ENCODE results near the gene NUP210L. TPM values are rescaled to one million over a fixed set of nuclear protein-coding genes. Genes with fewer than 3 reads are reported as not detected.
A peak's percentile ranks its signal among the peaks of the same experiment; 100 is the strongest.

NUP210L gene
- total and polyA plus RNA-seq, 9 of the 15 experiments (the other 6 are each of a cell fraction or from before 2014, with no cell fraction given) = 0.01 to 0.04 TPM; not detected in 7

DNA sequence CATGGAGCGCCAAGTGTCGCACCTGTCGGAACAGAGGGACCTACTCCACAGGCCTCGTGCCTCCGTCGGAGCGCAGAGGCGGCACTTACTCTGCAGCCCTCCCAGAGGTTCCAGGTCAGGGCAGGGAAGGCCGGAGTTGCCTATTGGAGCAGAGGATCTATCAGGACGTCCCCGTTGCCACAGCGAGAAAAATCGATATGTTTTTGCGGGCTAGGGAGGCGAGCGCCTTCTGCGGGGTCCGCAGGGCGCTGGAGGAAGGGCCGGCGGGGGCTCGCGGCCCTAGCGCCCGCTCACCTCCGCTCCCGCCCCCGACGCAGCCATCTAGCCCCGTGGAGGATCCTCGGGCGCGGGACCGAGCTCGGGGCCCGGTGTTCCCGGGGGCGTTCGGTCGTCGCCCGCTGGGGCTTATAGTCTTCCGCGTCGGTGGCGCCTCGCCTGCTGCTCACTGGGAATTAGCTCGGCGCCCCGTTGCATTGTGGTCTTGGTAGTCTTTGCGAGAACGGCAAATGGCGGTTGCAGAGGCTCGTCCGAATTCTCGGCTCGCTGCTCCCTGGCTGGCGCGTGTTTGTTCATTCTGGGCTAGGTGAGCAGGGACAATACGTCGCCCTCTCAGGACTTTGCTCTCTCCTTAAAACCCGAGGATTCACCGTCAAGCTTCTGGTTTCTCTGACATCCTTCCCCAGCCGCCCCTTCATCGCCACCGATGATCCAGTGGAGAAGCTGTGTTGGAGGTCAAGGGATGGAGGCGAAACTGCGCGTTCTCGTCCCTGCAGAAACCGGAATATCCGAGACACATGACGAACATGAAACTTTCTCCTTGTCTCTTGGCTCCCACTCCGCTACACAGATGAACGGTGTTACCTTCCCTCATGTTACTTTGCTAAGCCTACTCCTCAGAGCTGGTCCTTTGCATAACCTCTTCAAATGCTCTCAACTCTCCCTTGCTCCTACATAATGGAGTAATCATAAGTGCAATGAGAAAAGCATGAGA is 177.3 kb downstream of the NUP210L start, which contains the start of gene JTB (continued):
- TF ChIP-seq RBBP5 (IDR thresholded peaks at IDR 0.05; ENCODE audit: borderline replicate concordance, insufficient read depth, low read length, poor library complexity, severe bottlenecking) = peak; percentile 87
- TF ChIP-seq, protein P1, sequence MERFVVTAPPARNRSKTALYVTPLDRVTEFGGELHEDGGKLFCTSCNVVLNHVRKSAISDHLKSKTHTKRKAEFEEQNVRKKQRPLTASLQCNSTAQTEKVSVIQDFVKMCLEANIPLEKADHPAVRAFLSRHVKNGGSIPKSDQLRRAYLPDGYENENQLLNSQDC (CRISPR knock-in tag; IDR thresholded peaks at IDR 0.05) = no peak
- no peak for TF ChIP-seq ERF (CRISPR knock-in tag; IDR thresholded peaks at IDR 0.05)
- no peak for TF ChIP-seq ZNF696 (CRISPR knock-in tag; conservative IDR thresholded peaks at IDR 0.05)
- peak; percentile 76 for TF ChIP-seq L3MBTL2 (IDR thresholded peaks at IDR 0.05)
- TF ChIP-seq ZNF551 (CRISPR knock-in tag; IDR thresholded peaks at IDR 0.05) = no peak
- no peak for TF ChIP-seq TCF7L2 (IDR thresholded peaks at IDR 0.05; ENCODE audit: low read depth, low read length)
- 0 out of 2 replicates have a peak, but pooled peaks have one; percentile 30 for TF ChIP-seq ZNF175 (CRISPR knock-in tag; IDR thresholded peaks at IDR 0.05; ENCODE audit: low read depth)
- TF ChIP-seq KLF1 (tag; IDR thresholded peaks at IDR 0.05) = peak; percentile 48; the same call in 1 of the 2 replicates
- TF ChIP-seq, protein P2, sequence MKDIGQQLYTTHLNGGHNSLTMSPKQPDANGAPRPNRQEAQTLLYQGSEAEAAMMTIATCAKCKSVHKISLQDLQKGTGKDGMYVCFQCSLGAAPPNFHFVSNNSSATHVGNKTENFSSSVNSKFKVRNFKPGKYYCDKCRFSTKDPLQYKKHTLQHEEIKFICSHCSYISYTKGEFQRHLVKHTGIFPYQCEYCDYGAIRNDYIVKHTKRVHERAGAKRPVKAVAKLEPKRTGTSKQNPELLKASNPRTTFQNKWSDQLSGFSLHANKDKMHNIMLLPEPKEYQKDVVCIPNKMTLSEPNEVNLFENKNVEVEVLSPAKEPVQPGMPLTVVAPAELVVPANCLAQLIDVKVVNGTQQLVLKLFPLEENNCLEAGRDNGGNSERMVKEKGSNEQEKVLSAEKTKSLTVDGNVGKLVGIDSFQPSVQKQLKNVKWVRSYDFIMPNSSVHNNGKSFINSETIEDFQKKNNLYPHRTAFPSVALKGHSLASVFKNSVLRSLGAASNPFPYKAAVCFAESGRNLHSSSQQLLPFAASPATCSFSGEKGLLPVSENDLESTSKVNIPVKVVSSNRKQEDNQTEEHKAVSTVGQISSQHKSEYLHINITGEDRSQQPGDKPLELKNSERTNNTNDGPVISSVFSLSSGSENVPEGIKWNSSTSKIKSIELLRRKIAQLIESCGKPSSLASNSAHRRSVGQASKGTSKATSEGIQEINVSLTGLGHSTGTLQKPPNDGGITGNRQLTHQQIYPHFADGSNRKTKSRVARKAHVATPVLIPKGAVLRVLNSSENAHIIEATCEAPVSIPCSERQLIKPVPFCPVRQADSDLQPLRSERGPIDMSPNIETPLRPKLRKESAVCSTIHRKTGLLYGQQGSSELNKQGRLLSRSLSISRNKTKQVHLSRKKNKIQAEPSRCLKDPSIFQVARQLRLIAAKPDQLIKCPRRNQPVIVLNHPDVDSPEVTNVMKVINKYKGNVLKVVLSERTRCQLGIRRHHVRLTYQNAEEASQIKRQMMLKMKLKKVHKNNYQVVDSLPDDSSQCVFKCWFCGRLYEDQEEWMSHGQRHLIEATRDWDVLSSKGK (CRISPR knock-in tag; IDR thresholded peaks at IDR 0.05) = no peak
- TF ChIP-seq RAD51 (IDR thresholded peaks at IDR 0.05; ENCODE audit: borderline replicate concordance, low read depth) = no peak
- no peak for TF ChIP-seq WHSC1 (IDR thresholded peaks at IDR 0.05; ENCODE audit: low read length)
- TF ChIP-seq, protein P3, sequence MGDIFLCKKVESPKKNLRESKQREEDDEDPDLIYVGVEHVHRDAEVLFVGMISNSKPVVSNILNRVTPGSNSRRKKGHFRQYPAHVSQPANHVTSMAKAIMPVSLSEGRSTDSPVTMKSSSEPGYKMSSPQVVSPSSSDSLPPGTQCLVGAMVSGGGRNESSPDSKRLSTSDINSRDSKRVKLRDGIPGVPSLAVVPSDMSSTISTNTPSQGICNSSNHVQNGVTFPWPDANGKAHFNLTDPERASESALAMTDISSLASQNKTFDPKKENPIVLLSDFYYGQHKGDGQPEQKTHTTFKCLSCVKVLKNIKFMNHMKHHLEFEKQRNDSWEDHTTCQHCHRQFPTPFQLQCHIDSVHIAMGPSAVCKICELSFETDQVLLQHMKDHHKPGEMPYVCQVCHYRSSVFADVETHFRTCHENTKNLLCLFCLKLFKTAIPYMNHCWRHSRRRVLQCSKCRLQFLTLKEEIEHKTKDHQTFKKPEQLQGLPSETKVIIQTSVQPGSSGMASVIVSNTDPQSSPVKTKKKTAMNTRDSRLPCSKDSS (IDR thresholded peaks at IDR 0.05; ENCODE audit: low read depth, partially characterized antibody) = no peak
- TF ChIP-seq, protein P4, sequence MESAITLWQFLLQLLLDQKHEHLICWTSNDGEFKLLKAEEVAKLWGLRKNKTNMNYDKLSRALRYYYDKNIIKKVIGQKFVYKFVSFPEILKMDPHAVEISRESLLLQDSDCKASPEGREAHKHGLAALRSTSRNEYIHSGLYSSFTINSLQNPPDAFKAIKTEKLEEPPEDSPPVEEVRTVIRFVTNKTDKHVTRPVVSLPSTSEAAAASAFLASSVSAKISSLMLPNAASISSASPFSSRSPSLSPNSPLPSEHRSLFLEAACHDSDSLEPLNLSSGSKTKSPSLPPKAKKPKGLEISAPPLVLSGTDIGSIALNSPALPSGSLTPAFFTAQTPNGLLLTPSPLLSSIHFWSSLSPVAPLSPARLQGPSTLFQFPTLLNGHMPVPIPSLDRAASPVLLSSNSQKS (CRISPR knock-in tag; IDR thresholded peaks at IDR 0.05) = no peak
- TF ChIP-seq SIX5 (IDR thresholded peaks at IDR 0.05; ENCODE audit: borderline replicate concordance in 1 of 2, insufficient read depth in 1 of 2, low read depth in 1 of 2, low read length in 2 of 2) = peak; percentile 72
- TF ChIP-seq, protein P5, sequence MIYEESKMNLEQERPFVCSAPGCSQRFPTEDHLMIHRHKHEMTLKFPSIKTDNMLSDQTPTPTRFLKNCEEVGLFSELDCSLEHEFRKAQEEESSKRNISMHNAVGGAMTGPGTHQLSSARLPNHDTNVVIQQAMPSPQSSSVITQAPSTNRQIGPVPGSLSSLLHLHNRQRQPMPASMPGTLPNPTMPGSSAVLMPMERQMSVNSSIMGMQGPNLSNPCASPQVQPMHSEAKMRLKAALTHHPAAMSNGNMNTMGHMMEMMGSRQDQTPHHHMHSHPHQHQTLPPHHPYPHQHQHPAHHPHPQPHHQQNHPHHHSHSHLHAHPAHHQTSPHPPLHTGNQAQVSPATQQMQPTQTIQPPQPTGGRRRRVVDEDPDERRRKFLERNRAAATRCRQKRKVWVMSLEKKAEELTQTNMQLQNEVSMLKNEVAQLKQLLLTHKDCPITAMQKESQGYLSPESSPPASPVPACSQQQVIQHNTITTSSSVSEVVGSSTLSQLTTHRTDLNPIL (CRISPR knock-in tag; IDR thresholded peaks at IDR 0.05) = no peak
- no peak for TF ChIP-seq ZNF121 (CRISPR knock-in tag; conservative IDR thresholded peaks at IDR 0.05)
- no peak for TF ChIP-seq TARDBP (IDR thresholded peaks at IDR 0.05)
- TF ChIP-seq ZNF217 (CRISPR knock-in tag; IDR thresholded peaks at IDR 0.05) = no peak

Data from K562 (cell line).